DOHH2 (cell line): ENCODE measurements around the gene FTO.

Experiments
- H3F3A ChIP-seq: fragments of 200-600 bp; sonication (generic), shearing (Covaris generic); 2 replicates; pipeline ENCODE4 v1.6.0; 2016; ENCODE audit warnings: antibody characterized with exemption, mild to moderate bottlenecking; ENCODE audit not compliant: control insufficient read depth, insufficient read depth
- H3K27ac ChIP-seq: fragments of 200-600 bp; sonication (generic); 2 replicates; pipeline ENCODE4 v1.5.1; 2014; ENCODE audit warnings: low read depth, mild to moderate bottlenecking, low read length, moderate library complexity
- H3K27me3 ChIP-seq: fragments of 200-600 bp; sonication (generic); 2 replicates; pipeline ENCODE4 v1.6.1; 2014; ENCODE audit warnings: mild to moderate bottlenecking, low read length, mixed read lengths; ENCODE audit not compliant: control insufficient read depth
- H3K36me3 ChIP-seq: fragments of 200-600 bp; sonication (generic); 2 replicates; pipeline ENCODE4 v1.6.1; 2014; ENCODE audit warnings: mild to moderate bottlenecking, low read length, moderate library complexity, mixed read lengths; ENCODE audit not compliant: control insufficient read depth
- H3K4me1 ChIP-seq: fragments of 200-600 bp; sonication (generic); 2 replicates; pipeline ENCODE4 v1.6.1; 2014; ENCODE audit warnings: mild to moderate bottlenecking, low read length, mixed read lengths; ENCODE audit not compliant: control insufficient read depth
- H3K4me2 ChIP-seq: fragments of 200-600 bp; sonication (generic); 2 replicates; pipeline ENCODE4 v1.6.0; 2014; ENCODE audit warnings: mild to moderate bottlenecking, low read length, moderate library complexity
- H3K4me3 ChIP-seq: fragments of 200-600 bp; sonication (generic); 2 replicates; pipeline ENCODE4 v1.5.1; 2014; ENCODE audit warnings: mild to moderate bottlenecking, low read length, mixed read lengths
- H3K79me2 ChIP-seq: fragments of 200-600 bp; sonication (generic); 2 replicates; pipeline ENCODE4 v1.6.1; 2014; ENCODE audit warnings: mild to moderate bottlenecking, low read length, mixed read lengths; ENCODE audit not compliant: control insufficient read depth
- H3K9me2 ChIP-seq: fragments of 200-600 bp; sonication (generic); replicated peaks from 2 replicates; pipeline ENCODE4 v1.6.1; 2014; ENCODE audit warnings: mild to moderate bottlenecking, low read length, mixed read lengths; ENCODE audit not compliant: control insufficient read depth
- H3K9me3 ChIP-seq: fragments of 200-600 bp; sonication (generic); 2 replicates; pipeline ENCODE4 v1.6.1; 2014; ENCODE audit warnings: antibody characterized with exemption, low read length, mixed read lengths; ENCODE audit not compliant: control insufficient read depth, insufficient read depth
- H4K20me1 ChIP-seq: fragments of 200-600 bp; sonication (generic); 2 replicates; pipeline ENCODE4 v1.6.0; 2014; ENCODE audit warnings: low read depth, mild to moderate bottlenecking, antibody characterized with exemption, low read length, moderate library complexity; ENCODE audit not compliant: control insufficient read depth, insufficient read depth
- CTCF ChIP-seq: fragments of 200-600 bp; sonication (generic); IDR thresholded peaks from one replicate; pipeline ENCODE4 v1.5.1; 2014; ENCODE audit warnings: antibody characterized with exemption, mild to moderate bottlenecking, low read depth, low read length; ENCODE audit not compliant: poor library complexity, severe bottlenecking
- EZH2phosphoT487 ChIP-seq: fragments of 200-600 bp; sonication (generic); IDR thresholded peaks from 2 replicates; pipeline ENCODE4 v1.6.1; 2017; ENCODE audit warnings: borderline replicate concordance, mild to moderate bottlenecking, antibody characterized with exemption, low read length, moderate library complexity, mixed read lengths

Gene FTO

DNA sequence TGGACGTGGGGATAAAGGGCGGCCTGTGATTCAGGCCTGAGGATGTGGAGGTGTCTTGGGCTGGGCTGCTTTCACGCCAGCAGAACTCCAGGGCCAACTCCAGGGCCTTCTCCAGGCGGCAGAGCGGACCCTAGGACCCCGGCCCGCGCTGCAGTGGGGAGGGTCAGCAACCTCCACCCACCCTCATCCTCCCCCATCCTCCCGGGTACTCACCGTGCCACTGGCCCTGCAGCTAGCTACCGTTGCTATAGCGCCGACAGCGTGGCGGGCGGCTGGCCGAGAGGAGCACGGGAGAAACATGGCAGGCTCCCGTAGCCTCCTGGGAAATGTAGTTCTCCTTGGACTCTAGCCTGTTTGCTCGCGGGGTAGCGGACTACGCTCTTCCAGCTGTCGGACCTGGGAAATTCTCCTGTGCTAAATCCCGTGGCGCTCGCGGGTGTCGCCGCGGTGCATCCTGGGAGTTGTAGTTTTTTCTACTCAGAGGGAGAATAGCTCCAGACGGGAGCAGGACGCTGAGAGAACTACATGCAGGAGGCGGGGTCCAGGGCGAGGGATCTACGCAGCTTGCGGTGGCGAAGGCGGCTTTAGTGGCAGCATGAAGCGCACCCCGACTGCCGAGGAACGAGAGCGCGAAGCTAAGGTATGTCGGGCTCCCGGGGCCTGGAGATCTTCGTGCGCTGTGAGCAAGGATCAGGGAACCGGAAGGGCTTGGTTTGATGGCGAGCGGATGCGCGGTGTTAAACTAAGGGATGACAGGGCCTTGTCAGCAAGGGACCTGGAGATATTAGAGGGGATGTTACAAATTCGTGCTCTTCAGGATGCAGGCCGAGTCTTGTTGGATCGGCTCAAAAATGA, at the start of gene FTO, which contains the start of gene RPGRIP1L:
Gene FTO, plus strand, starts transcription at position 567 of the 855 bp plus-strand sequence.
Gene RPGRIP1L, minus strand, starts transcription at position 270 of the 855 bp plus-strand sequence. CDS start 3,136 bp downstream, outside the sequence.
- TF ChIP-seq CTCF (no peak), EZH2phosphoT487 (no peak)
- H4K20me1 ChIP-seq, result no peaks in the 10 kb centered on the region
- no peaks in the 10 kb centered on the region for H3K9me2 ChIP-seq
- no peaks in the 10 kb centered on the region for H3K9me3 ChIP-seq
- peaks cover 26% of the 10 kb centered on the region for H3K4me1 ChIP-seq
- peak within 1 kb of the TSS; percentile 89 for H3K4me2 ChIP-seq
- H3K79me2 ChIP-seq, result peaks cover 56% of the 10 kb centered on the region
- H3K27me3 ChIP-seq, result no peaks in the 10 kb centered on the region
- H3F3A ChIP-seq, result no peaks in the 10 kb centered on the region
- no peak within 1 kb of the TSS for H3K27ac ChIP-seq
- peaks cover 11% of the 10 kb centered on the region for H3K36me3 ChIP-seq
- H3K4me3 ChIP-seq, result peak within 1 kb of the TSS; percentile 91

DNA sequence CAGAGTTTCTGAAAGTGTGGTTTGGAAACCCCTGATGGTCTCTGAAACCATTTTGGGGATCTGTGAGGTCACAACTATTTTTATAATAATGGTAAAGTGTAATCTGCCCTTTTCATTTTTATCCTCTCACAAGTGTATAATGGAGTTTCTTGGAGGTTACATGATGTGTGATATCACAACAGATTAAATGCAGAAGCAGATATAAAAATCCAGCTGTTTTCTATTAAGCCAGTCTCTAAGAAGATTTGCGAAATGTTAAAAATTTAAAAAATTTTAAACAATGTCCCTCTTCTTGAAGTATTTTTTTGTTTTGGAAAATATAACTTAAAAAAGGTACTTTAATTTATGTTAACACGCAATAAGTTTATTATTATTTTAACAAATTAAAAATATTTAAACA, 49.0 kb upstream of the FTO start:
- Histone ChIP-seq H3K9me2 (no peaks in the 10 kb centered on the region), H3K9me3 (no peaks in the 10 kb centered on the region), H3K27me3 (no peaks in the 10 kb centered on the region), H3K4me2 (no peak overlapping the region), H4K20me1 (no peaks in the 10 kb centered on the region), H3K36me3 (peaks cover 8% of the 10 kb centered on the region; the same call in 1 of the 2 replicates), H3K27ac (no peak overlapping the region), H3F3A (no peaks in the 10 kb centered on the region), H3K4me3 (no peak overlapping the region), H3K79me2 (no peaks in the 10 kb centered on the region), H3K4me1 (no peaks in the 10 kb centered on the region)
- no peak for TF ChIP-seq EZH2phosphoT487
- TF ChIP-seq CTCF, result no peak

GRCh38 chr16:53662072-53662471, 41.9 kb upstream of the FTO start:
- no peaks in the 10 kb centered on the region for H3K79me2 ChIP-seq
- H3K9me3 ChIP-seq, result no peaks in the 10 kb centered on the region
- H3F3A ChIP-seq, result no peaks in the 10 kb centered on the region
- no peaks in the 10 kb centered on the region for H3K4me1 ChIP-seq
- H3K36me3 ChIP-seq, result no peaks in the 10 kb centered on the region
- no peak overlapping the region for H3K4me3 ChIP-seq
- TF ChIP-seq CTCF (no peak), EZH2phosphoT487 (no peak)
- H3K9me2 ChIP-seq, result no peaks in the 10 kb centered on the region
- H4K20me1 ChIP-seq, result no peaks in the 10 kb centered on the region
- no peaks in the 10 kb centered on the region for H3K27me3 ChIP-seq
- H3K4me2 ChIP-seq, result no peak overlapping the region
- no peak overlapping the region for H3K27ac ChIP-seq
